IPS-15b (cell line): ENCODE measurements around the gene MLST8.

Experiments used
- H3K27me3 ChIP-seq: one replicate; pipeline ENCODE4 v1.6.1; 2013; ENCODE audit warnings: low read length; ENCODE audit not compliant: control insufficient read depth, insufficient read depth
- H3K36me3 ChIP-seq: one replicate; pipeline ENCODE4 v1.6.1; 2013; ENCODE audit warnings: low read length; ENCODE audit not compliant: control insufficient read depth, insufficient read depth
- H3K4me1 ChIP-seq: one replicate; pipeline ENCODE4 v1.6.1; 2013; ENCODE audit warnings: mild to moderate bottlenecking, low read length; ENCODE audit not compliant: control insufficient read depth, insufficient read depth
- H3K4me3 ChIP-seq: one replicate; pipeline ENCODE4 v1.5.1; 2013; ENCODE audit warnings: low read depth, low read length
- H3K9ac ChIP-seq: one replicate; pipeline ENCODE4 v1.6.1; 2013; ENCODE audit warnings: low read depth, mild to moderate bottlenecking, low read length
- H3K9me3 ChIP-seq: one replicate; pipeline ENCODE4 v1.6.1; 2013; ENCODE audit warnings: mild to moderate bottlenecking, low read length; ENCODE audit not compliant: control insufficient read depth, insufficient read depth

Gene MLST8, protein sequence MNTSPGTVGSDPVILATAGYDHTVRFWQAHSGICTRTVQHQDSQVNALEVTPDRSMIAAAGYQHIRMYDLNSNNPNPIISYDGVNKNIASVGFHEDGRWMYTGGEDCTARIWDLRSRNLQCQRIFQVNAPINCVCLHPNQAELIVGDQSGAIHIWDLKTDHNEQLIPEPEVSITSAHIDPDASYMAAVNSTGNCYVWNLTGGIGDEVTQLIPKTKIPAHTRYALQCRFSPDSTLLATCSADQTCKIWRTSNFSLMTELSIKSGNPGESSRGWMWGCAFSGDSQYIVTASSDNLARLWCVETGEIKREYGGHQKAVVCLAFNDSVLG

DNA sequence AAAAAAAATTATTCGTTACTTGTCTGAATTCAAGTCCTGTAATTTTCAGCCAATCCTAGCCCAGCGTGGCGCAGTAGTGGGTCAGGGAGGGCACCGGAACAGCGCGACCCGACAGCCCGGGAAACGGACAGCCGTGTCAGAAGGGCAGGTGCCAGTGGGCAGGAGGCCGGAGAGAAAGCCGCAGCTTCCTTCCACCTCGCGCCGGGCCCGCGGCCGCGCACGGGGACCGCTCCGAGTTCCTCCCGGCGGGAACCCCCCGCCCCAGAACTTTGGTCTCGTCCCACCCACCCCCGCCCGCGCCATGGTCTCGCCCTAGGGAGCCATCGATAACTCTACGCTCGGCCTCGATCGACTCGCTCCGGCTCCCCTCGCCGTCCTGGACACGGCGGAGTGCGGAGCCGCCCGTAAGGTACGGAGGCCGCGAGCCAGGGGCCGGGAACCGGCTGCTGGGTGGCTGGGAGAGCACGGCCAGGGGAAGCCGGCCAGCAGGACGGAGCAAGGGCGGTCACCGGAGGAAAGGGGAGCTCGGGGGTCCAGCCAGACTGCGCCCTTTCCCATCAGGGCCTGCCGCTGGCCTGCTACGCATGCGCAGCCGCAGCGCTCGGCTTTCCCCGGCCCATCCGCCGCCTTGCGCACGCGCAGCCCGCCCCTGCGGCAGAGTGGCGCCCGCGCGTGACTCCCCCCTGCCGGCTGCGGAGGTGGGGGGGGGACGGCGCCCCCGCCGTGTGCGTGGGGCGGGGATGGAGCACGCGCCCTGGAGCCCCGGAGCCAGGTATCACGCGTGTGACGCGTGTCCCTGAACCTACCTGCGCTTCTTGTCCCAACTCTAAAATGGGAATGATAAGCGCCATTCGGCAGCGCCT, at the start of gene MLST8:
MLST8 (plus strand) TSS at position 351 of the 863 bp plus-strand sequence. CDS start 632 bp downstream, outside the sequence.
- Histone ChIP-seq H3K36me3 (peaks cover 34% of the 10 kb centered on the region), H3K9me3 (no peaks in the 10 kb centered on the region), H3K27me3 (peaks cover under 1% of the 10 kb centered on the region), H3K9ac (peak within 1 kb of the TSS; percentile 94), H3K4me3 (peak within 1 kb of the TSS; percentile 94), H3K4me1 (no peaks in the 10 kb centered on the region)

DNA sequence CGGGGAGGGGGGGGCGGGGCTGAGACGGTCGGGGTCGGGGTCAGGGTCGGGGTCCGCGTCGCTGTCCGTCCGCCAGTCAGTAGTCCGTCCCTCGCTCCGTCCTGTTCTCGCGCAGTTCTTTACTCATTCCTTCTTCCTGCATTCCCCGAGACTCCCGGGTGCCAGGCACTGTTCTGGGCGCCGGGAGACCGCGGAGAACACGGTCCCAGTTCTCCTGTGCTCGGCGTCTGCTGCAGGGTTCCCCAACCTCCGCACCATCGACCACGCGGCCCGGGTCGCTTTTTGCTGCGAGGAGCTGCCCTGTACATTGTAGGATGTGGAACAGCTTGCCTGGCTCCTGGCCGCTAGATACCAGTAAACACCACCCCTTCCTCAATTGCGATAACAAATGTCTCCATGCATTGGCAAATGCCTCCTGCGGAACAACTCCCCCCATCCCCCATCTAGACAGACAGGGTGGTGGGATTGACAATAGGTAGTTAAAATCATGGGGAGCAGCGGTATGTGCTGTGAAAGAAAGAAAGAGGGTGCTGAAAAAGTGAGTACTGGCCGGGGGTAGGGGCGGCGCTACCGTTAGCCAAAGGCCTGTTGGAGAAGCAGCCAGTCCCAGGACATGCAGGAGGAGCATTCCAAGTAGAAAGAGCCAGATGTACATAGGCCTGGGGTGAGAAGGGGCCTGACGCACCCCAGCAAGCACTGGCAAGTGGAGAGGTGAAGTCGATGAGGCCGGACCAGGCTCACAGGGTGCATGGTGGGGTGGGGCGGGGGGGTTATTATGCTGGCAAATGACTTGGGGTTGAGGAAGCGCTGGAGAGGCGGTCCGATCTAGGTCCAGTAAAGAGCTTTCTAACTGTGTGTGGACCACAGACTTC, 49.0 kb upstream of the MLST8 start:
- peaks cover 38% of the 10 kb centered on the region for H3K36me3 ChIP-seq
- H3K4me3 ChIP-seq, result peak overlapping the region; percentile 91
- H3K9ac ChIP-seq, result peak overlapping the region; percentile 85
- H3K9me3 ChIP-seq, result no peaks in the 10 kb centered on the region
- no peaks in the 10 kb centered on the region for H3K27me3 ChIP-seq
- H3K4me1 ChIP-seq, result peaks cover 12% of the 10 kb centered on the region

DNA sequence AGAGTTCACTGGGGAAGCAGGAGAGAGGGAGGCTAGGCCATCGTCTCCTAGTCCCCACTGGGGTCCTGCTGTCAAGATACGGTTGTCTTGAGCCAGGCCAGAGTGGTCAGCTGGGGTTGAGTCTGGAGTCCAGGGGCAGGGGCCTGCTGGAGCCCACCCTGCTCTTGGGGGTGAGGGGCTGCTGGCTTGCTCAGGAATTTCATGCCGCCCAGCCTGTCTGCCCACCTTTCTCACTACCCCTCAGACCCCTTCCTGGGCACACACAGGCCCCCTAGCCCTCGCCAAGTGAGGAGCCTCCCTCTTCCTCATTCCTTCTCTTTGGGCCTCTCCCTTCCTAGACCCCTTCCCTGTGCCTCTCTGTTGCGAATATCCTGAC, 48.4 kb upstream of the MLST8 start:
- Histone ChIP-seq H3K4me3 (peak overlapping the region; percentile 91), H3K27me3 (no peaks in the 10 kb centered on the region), H3K36me3 (peaks cover 33% of the 10 kb centered on the region), H3K4me1 (peaks cover 8% of the 10 kb centered on the region), H3K9me3 (no peaks in the 10 kb centered on the region), H3K9ac (peak overlapping the region; percentile 85)

DNA sequence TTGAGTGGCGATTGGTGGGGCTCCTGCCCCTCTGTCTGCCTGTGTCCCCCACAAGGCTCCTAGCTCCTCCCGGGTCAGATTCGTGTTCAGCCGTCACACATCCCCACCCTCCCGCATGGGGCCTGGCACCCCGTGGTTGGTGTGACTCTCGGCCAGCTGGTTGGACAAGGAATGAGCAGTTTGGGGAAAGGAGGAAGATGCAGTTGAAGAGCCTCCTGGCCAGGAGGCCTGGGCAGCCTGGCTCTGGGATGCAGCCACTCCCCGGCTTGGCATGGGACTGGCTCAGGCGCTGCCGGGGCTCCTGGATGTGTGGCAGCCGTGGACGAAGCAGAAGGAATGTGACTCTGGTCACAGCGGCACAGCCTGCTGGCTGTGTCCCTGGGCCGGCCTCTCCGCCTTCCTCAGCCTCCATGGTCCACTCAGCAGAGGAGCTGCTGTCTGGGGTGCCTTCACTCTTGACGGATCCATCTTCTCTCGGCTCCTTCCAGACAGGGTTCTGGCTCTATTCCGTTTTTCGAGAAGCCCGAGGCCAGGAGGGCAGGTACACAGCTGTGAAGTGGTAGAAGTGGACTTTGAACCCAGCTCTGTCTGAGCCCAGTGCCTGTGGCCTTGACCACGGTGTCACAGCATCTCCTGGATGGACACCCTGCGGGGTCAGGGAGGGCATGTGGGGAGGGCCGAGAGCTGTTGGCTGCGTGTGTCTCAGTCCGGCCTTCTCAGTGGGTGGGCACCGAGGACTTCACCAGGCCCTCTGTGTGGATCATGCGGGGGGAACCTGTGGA, 47.6 kb upstream of the MLST8 start:
- Histone ChIP-seq H3K4me1 (peaks cover 8% of the 10 kb centered on the region), H3K36me3 (peaks cover 31% of the 10 kb centered on the region), H3K4me3 (no peak overlapping the region), H3K9ac (peak overlapping the region; percentile 85), H3K9me3 (no peaks in the 10 kb centered on the region), H3K27me3 (no peaks in the 10 kb centered on the region)

DNA sequence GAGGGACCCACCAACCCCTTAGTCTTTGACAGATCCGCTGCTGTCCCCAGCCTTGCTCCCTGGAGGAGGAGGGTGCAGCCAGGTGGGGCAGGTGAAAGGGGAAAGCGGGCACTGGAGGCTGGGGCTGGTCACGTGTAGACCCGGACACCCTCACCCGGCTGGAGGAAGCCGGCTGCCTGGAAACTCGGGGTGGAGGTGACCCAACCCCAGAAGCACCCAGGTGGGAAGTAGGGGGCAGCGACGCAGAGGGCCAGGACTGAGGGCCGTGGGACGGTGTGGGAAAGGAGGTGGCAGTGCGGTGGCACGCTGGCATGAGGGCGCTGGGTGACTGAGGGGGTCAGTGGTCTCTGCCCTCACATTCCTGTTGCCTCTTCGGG, 47.0 kb upstream of the MLST8 start:
- H3K27me3 ChIP-seq, result no peaks in the 10 kb centered on the region
- peak overlapping the region; percentile 47 for H3K9ac ChIP-seq
- peaks cover 26% of the 10 kb centered on the region for H3K36me3 ChIP-seq
- H3K4me1 ChIP-seq, result peaks cover 8% of the 10 kb centered on the region
- H3K9me3 ChIP-seq, result no peaks in the 10 kb centered on the region
- no peak overlapping the region for H3K4me3 ChIP-seq

DNA sequence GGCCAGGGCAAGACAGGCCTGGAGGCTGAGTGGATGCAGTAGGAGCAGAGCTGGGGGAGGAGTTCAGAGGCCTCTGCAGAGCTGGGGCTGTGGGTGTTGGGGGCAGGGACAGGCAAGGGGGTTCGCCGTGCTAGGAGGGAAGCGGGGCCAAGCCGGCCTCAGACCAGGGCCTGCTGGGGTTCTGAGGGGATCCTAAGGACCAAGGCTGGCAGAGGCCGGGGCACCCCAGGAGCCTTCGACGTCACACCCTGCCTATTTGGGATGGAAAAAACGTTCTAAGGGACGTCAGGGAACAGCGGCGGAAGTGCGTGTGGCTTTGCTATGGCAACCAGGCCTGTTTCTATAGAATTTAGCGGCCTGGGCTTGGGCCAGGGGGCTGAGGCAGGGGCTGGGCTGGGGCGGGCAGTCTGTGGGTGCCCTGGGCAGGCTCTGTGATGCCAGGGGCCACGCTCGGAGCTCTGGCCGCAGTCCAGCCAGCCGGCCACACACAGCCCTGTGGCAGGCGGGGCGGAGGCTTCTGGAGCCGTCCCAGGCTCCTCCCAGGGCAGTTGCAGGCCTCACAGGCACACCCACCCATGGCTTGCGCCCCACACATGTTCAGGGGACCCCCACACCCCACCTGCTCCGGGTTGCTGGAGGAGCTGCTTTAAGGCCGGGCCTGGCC, 45.9 kb upstream of the MLST8 start:
- H3K9ac ChIP-seq, result peak overlapping the region; percentile 79
- peaks cover 19% of the 10 kb centered on the region for H3K36me3 ChIP-seq
- H3K4me3 ChIP-seq, result no peak overlapping the region
- peaks cover 8% of the 10 kb centered on the region for H3K4me1 ChIP-seq
- H3K27me3 ChIP-seq, result no peaks in the 10 kb centered on the region
- no peaks in the 10 kb centered on the region for H3K9me3 ChIP-seq

DNA sequence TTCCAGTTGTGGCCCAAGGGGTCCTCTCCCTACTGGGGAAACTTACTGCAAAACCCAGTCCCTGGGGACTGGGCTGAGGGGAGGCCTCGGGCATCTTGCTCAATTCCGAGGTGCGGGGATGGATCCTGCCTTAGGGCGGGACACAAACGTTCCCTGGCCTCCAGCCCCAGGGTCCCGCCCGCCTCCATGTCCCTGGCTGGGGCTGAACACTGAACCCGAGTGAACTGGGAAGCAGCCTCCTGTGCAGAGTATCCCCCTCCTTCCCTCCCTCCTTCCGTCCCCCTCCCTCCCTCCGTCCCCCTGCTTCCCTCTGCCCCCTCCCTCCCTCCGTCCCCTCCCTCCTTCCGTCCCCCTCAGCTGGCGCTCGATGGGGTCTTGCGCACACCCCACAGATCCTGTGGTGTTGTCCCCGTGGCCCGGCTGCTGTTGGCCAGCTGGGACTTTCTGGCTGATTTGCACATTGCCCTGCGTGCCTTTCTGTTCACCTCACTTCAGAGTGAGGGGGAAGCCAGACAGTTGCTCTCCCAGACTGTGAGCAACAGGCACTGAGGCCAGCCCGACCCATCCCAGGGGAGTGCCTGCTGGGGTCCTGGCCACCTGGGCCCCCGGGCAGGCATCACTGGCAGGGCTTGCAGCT, 44.2 kb upstream of the MLST8 start:
- Histone ChIP-seq H3K9me3 (no peaks in the 10 kb centered on the region), H3K27me3 (no peaks in the 10 kb centered on the region), H3K4me3 (no peak overlapping the region), H3K36me3 (peaks cover 20% of the 10 kb centered on the region), H3K4me1 (peaks cover 8% of the 10 kb centered on the region), H3K9ac (no peak overlapping the region)

DNA sequence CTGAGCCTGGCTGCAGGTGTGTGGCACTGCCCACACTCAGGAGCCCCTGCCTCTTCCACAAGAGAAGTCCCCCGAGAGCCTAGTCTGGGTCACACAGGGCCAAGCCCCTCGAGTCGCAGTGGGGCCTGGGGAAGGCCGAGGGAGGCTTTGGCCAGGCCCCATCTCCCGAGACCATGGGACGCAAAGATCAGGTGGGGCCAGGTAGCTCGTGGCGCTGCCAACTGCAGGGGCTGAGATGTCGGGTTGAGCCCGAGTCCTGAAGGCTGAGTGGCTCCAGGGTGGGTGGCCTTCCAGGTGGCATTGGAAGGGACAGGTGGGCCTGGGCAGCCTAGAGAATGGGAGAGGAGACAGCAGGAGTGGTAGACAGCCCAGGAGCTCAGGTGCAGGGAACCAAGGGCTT, 43.3 kb upstream of the MLST8 start:
- Histone ChIP-seq H3K4me1 (peaks cover 8% of the 10 kb centered on the region), H3K9me3 (no peaks in the 10 kb centered on the region), H3K9ac (peak overlapping the region; percentile 32), H3K36me3 (peaks cover 24% of the 10 kb centered on the region), H3K27me3 (no peaks in the 10 kb centered on the region), H3K4me3 (no peak overlapping the region)

DNA sequence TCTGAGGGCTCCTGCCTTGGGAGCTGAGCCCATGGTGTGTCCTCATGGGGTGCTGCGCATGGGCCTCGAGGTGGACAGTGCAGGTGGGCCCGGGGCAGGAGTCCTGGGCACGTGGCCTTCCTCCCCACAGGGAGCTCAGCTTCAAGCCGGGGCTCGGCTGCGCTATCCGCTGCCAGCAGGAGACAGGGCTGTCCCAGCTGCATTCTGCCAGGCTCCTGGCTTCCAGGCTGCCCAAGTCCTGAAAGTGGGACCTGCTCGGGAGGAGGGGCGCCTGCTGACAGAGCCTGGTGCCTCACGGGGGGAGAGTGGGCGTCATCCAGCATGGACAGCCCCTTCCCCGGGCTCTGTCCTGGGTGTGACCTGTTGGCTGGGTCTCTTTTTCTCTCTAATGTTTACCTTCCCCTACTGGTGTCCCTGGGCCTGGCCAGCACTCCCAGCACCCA, 42.6 kb upstream of the MLST8 start:
- Histone ChIP-seq H3K27me3 (no peaks in the 10 kb centered on the region), H3K4me3 (no peak overlapping the region), H3K9ac (no peak overlapping the region), H3K4me1 (peaks cover 8% of the 10 kb centered on the region), H3K36me3 (peaks cover 32% of the 10 kb centered on the region), H3K9me3 (no peaks in the 10 kb centered on the region)

DNA sequence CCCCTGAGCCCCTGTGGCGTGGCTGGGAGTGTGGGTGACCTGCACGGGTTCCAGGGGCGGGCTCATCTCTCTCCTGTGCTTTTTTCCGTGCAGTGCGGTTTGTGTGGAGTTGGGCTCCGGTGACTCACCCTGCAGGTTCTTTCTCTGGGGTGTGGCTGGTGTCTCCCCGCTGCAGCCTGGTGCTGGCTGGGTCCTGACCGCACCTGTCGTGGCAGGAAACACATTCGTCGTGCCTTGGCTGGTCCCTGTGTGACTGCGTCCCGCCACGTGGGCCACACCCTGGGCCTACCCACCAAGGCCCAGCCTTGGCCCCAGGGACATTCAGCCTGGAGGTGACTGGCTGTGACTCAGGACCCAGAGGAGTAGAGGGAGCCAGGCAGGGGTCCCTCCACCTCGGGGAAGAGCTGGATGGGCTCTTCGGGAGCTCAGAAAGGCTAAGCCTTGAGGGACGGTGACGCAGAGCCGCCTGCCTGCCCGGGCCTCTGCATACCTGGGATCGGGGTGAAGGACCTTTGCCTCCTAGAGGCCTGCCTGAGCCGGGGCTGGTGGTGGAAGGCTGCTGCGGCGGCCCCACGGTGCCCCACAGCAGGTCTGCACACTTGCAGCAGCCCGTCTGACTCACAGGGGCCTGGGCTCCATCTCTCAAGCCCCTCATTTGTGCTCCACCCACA, 41.9 kb upstream of the MLST8 start:
- Histone ChIP-seq H3K9me3 (no peaks in the 10 kb centered on the region), H3K36me3 (peaks cover 34% of the 10 kb centered on the region), H3K9ac (no peak overlapping the region), H3K4me3 (no peak overlapping the region), H3K4me1 (peaks cover 5% of the 10 kb centered on the region), H3K27me3 (no peaks in the 10 kb centered on the region)
